GM20000 (cell line): ENCODE results near the gene PITPNM3.

ENCODE experiments used
- DNase-seq: peaks from one replicate; pipeline ENCODE4 v3.0.0; 2012; ENCODE audit warnings: low spot score
- CTCF ChIP-seq: IDR thresholded peaks from 2 replicates; pipeline ENCODE4 v1.5.1; 2012; ENCODE audit warnings: mild to moderate bottlenecking, control low read depth; ENCODE audit errors: extremely low read depth, missing control alignments

The PITPNM3 gene

GRCh38 chr17:6583411-6583810 lies 27.1 kb upstream of the PITPNM3 start:
- TF ChIP-seq CTCF = no peak
- no peak for DNase-seq

- TF ChIP-seq CTCF = no peak
- DNase-seq = no peak
Observed at GRCh38 chr17:6580625-6581024, 24.3 kb upstream of the PITPNM3 start.

- TF ChIP-seq CTCF = no peak
- DNase-seq = no peak
Observed at GRCh38 chr17:6578491-6578890, 22.1 kb upstream of the PITPNM3 start.

- DNase-seq = no peak
- TF ChIP-seq CTCF = no peak
Observed at GRCh38 chr17:6577686-6578263, 21.4 kb upstream of the PITPNM3 start.

- TF ChIP-seq CTCF = no peak
- DNase-seq = no peak
Observed at GRCh38 chr17:6576038-6576785, 19.9 kb upstream of the PITPNM3 start.

GRCh38 chr17:6575596-6575988 lies 19.2 kb upstream of the PITPNM3 start:
- TF ChIP-seq CTCF = no peak
- DNase-seq = no peak

- DNase-seq = peak; percentile 74
- no peak for TF ChIP-seq CTCF
Observed at GRCh38 chr17:6574687-6575595, 18.6 kb upstream of the PITPNM3 start.
